Mammary epithelial cell (primary cell): ENCODE results near the gene ALX3.

Source experiments
- CTCF ChIP-seq, 2 donors: IDR thresholded peaks in 1 of 2; conservative IDR thresholded peaks in 1 of 2; 2 replicates each; pipeline ENCODE4 v1.5.1; 2011 to 2012; ENCODE audit warnings: inconsistent platforms in 2 of 2, low read length in 2 of 2, mild to moderate bottlenecking in 2 of 2, control low read depth in 1 of 2, low read depth in 1 of 2; ENCODE audit not compliant: insufficient read depth in 1 of 2; ENCODE audit errors: extremely low read depth in 1 of 2
- EZH2 ChIP-seq: IDR thresholded peaks from 2 replicates; pipeline ENCODE4 v1.6.1; 2012; ENCODE audit warnings: low read length, inconsistent platforms, borderline replicate concordance

- TF ChIP-seq CTCF (conservative IDR thresholded peaks at IDR 0.05 in 1 of 2, IDR thresholded peaks at IDR 0.05 in 1 of 2; ENCODE audit: extremely low read depth in 1 of 2, insufficient read depth in 1 of 2, low read depth in 1 of 2, low read length in 2 of 2): no peak
- TF ChIP-seq EZH2: no peak
Observed at GRCh38 chr1:110062612-110063011, 7.9 kb downstream of the ALX3 start.
